Measurements from ENCODE around the gene THRB. TPM values are rescaled to one million over a fixed set of nuclear protein-coding genes. Genes with fewer than 3 reads are reported as not detected.

Gene THRB
- total RNA-seq, 2 donors from 2014 or later: 6.7 to 6.9 TPM

- 77 to 83% methylated on average over 3 of the region's 3 CpGs for WGBS, 2 donors
- H3K27me3 ChIP-seq: no peaks in the 10 kb centered on the region
- no peaks in the 10 kb centered on the region for H3K9me3 ChIP-seq
- ATAC-seq (no peak), DNase-seq (no peak)
- intact Hi-C loops (cut with DNase I): no loop called here
- no peak overlapping the region for H3K4me3 ChIP-seq
- H3K27ac ChIP-seq: no peak overlapping the region
- TF ChIP-seq POLR2A (IDR thresholded peaks at IDR 0.05): no peak
- TF ChIP-seq, protein P1, sequence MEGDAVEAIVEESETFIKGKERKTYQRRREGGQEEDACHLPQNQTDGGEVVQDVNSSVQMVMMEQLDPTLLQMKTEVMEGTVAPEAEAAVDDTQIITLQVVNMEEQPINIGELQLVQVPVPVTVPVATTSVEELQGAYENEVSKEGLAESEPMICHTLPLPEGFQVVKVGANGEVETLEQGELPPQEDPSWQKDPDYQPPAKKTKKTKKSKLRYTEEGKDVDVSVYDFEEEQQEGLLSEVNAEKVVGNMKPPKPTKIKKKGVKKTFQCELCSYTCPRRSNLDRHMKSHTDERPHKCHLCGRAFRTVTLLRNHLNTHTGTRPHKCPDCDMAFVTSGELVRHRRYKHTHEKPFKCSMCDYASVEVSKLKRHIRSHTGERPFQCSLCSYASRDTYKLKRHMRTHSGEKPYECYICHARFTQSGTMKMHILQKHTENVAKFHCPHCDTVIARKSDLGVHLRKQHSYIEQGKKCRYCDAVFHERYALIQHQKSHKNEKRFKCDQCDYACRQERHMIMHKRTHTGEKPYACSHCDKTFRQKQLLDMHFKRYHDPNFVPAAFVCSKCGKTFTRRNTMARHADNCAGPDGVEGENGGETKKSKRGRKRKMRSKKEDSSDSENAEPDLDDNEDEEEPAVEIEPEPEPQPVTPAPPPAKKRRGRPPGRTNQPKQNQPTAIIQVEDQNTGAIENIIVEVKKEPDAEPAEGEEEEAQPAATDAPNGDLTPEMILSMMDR (IDR thresholded peaks at IDR 0.05): no peak
- H3K4me1 ChIP-seq: no peaks in the 10 kb centered on the region
- no peaks in the 10 kb centered on the region for H3K36me3 ChIP-seq (replicated peaks in 1 of 2; ENCODE audit: insufficient read depth in 1 of 2, low read depth in 2 of 2)
These were observed 158.5 kb downstream of the THRB start for GRCh38 chr3:24336101-24336500.

GRCh38 chr3:24332092-24332491 lies 162.6 kb downstream of the THRB start:
- WGBS, 2 donors: 93% methylated on average over 3 of the region's 3 CpGs
- intact Hi-C loops (cut with DNase I): no loop called here

DNA sequence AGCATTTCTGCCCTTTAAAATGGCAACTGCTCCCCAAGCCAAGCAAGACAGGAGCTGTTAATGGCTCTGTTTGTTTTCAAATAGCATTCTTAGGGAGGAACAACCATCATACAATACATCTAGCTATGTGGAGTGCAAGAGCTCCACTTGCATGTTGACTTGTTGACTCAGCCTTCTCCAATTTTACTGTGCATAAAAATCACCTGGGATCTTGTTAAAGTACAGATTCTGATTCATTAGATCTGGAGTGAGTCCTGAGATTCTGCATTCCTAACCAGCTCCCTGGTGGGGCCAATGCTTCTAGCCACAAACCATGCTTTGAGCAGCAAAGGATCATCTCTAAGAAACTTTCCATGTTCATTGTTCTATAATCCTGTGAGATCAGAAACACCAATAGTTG lies 171.4 kb downstream of the THRB start:
- Histone ChIP-seq H3K27me3 (no peaks in the 10 kb centered on the region), H3K27ac (no peak overlapping the region), H3K36me3 (replicated peaks in 1 of 2; ENCODE audit: insufficient read depth in 1 of 2, low read depth in 2 of 2) (no peaks in the 10 kb centered on the region), H3K4me3 (no peak overlapping the region), H3K4me1 (no peaks in the 10 kb centered on the region), H3K9me3 (no peaks in the 10 kb centered on the region)
- intact Hi-C loops (cut with DNase I): no loop called here
- DNase-seq (no peak), ATAC-seq (no peak)
- TF ChIP-seq, protein P1 (IDR thresholded peaks at IDR 0.05): no peak
- TF ChIP-seq POLR2A (IDR thresholded peaks at IDR 0.05): no peak

More at GRCh38 chr3:24332092-24332491, 162.6 kb downstream of the THRB start:
- H3K4me3 ChIP-seq: no peak overlapping the region
- no peaks in the 10 kb centered on the region for H3K9me3 ChIP-seq
- ATAC-seq (no peak), DNase-seq (no peak)
- H3K27me3 ChIP-seq: no peaks in the 10 kb centered on the region
- no peaks in the 10 kb centered on the region for H3K4me1 ChIP-seq
- TF ChIP-seq POLR2A (IDR thresholded peaks at IDR 0.05): no peak
- TF ChIP-seq, protein P1 (IDR thresholded peaks at IDR 0.05): no peak
- H3K27ac ChIP-seq: no peak overlapping the region
- no peaks in the 10 kb centered on the region for H3K36me3 ChIP-seq (replicated peaks in 1 of 2; ENCODE audit: insufficient read depth in 1 of 2, low read depth in 2 of 2)

DNA sequence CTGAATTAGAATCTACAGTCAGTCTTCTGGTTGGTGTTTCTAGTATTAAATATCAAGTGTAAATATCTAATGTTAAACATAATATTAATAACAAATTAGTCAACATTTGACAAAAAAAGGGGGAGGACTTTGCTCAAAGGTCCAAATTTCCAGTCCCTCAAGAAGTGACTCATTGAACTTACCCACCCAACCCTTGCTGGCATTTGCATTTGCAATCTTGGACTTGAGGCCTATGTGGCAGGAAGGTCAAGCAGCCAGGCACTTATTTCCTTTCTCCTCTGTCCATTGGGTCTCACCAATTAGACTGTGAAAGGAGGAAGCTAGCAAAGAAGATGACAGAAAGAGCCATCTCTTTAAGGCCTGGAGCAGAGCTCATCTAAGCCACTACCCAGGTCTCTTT lies 174.0 kb downstream of the THRB start:
- intact Hi-C loops (cut with DNase I): no loop called here
- H3K9me3 ChIP-seq: no peaks in the 10 kb centered on the region
- H3K27ac ChIP-seq: no peak overlapping the region
- DNase-seq (no peak), ATAC-seq (no peak)
- no peaks in the 10 kb centered on the region for H3K27me3 ChIP-seq
- no peaks in the 10 kb centered on the region for H3K36me3 ChIP-seq (replicated peaks in 1 of 2; ENCODE audit: insufficient read depth in 1 of 2, low read depth in 2 of 2)
- TF ChIP-seq, protein P1 (IDR thresholded peaks at IDR 0.05): no peak
- no peak for TF ChIP-seq POLR2A (IDR thresholded peaks at IDR 0.05)
- no peak overlapping the region for H3K4me3 ChIP-seq
- no peaks in the 10 kb centered on the region for H3K4me1 ChIP-seq

DNA sequence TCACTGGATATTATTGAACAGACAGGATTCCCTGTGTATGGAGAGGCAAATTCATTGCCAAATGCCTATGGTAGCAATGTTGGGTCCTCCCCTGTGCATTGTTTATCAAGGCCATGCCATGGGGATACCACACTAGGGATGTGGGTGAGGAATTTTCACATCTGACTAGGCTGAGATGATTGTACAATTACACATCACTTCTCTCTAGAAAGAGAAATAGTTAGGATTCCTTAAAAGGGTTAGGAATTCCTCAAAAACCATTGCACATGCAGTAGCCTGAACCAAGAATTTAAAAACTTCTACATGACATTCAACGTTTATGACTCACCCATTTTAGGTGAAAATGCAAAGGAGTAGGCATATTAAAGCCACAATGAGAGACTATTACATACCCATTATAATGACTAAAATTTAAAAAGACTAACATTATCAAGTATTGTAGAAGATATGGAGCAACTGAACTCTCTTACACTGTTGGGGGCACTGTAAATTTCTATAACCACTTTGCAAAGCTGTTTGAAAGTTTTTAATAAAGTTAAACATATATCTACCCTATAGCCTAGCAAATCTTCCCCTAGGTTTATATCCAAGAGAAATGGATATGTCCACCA lies 175.9 kb downstream of the THRB start:
- Histone ChIP-seq H3K27me3 (no peaks in the 10 kb centered on the region), H3K4me3 (no peak overlapping the region), H3K36me3 (replicated peaks in 1 of 2; ENCODE audit: insufficient read depth in 1 of 2, low read depth in 2 of 2) (no peaks in the 10 kb centered on the region), H3K9me3 (no peaks in the 10 kb centered on the region), H3K4me1 (no peaks in the 10 kb centered on the region), H3K27ac (no peak overlapping the region)
- no peak for DNase-seq
- intact Hi-C loops (cut with DNase I): no loop called here
- no peak for ATAC-seq
- WGBS, 2 donors: 88 to 94% methylated on average over 1 of the region's 1 CpG
- TF ChIP-seq, protein P1 (IDR thresholded peaks at IDR 0.05): no peak
- TF ChIP-seq POLR2A (IDR thresholded peaks at IDR 0.05): no peak
